Measurements from ENCODE around the gene WDR36. TPM values are rescaled to one million over a fixed set of nuclear protein-coding genes. Genes with fewer than 3 reads are reported as not detected.

WDR36 gene
- total and polyA plus RNA-seq, 5 donors: 4.5 to 14.8 (median 13.5) TPM

DNA sequence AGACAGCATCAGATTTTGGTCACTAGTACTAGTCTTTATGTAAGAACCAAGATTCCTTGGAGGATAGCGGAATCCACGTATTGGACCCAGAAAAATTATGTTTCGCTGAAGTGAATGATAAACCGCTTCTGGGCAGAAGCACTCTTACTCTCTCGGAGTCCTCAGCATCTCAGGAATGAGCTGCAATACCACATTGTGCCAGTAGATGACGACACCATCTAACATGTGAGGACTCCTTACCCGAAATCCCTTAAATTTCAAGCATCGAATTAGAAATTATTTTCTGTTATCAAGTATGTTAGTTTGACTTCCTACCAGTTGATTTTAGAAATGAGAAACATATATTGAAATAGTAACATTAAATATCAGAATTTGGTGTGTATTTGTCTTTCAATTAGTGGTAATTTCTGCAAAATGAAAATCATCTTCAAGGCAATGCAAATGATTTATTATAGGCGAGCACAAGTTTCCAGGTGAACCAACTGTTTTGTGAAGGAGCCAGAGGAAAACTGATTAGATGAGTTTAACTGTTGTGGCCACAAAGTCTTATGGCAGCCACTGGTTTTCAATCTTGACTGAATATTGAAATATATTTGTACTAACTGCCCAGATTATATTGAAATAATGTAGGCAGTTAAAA lies 66.1 kb downstream of the WDR36 start:
- H3K9me3 ChIP-seq (ENCODE audit: control insufficient read depth, low read length): no peaks in the 10 kb centered on the region
- intact Hi-C loops (cut with DNase I): loop anchor here in 3 of 4 donors (2.0 to 5.0 kb wide), 2 partner anchors 121 to 989 kb away; no protein-coding TSS in a partner anchor
- no peak overlapping the region for H3K27ac ChIP-seq (ENCODE audit: low read length)
- ATAC-seq (peak; percentile 61 to 75), DNase-seq (peak in 2 of 3 donors; percentile 46 to 63)
- no peaks in the 10 kb centered on the region for H3K4me1 ChIP-seq (ENCODE audit: control insufficient read depth, insufficient read depth, low read length)
- no peak overlapping the region for H3K4me3 ChIP-seq (ENCODE audit: low read length)
- H3K27me3 ChIP-seq (ENCODE audit: control insufficient read depth, insufficient read depth): no peaks in the 10 kb centered on the region
- 15% methylated on average over 9 of the region's 9 CpGs for WGBS

DNA sequence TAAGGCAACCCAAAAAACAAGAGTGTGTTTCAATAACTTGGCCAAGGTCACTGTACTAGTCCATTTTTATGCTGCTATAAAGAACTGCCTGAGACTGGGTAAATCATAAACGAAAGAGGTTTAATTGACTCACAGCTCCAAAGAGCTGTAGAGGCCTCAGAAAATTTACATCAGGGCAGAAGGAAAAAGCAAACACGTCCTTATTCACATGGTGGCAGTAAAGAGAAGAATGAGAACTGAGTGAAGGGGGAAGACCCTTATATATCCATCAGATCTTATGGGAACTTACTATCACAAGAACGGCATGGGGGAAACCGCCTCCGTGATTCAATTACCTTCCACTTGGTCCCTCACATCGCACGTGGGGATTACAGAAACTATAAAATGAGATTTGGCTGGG lies 67.7 kb downstream of the WDR36 start:
- no peak for DNase-seq
- 64% methylated on average over 7 of the region's 7 CpGs for whole genome bisulfite sequencing
- ATAC-seq: no peak
- Histone ChIP-seq H3K4me3 (ENCODE audit: low read length) (no peak overlapping the region), H3K9me3 (ENCODE audit: control insufficient read depth, low read length) (no peaks in the 10 kb centered on the region), H3K4me1 (ENCODE audit: control insufficient read depth, insufficient read depth, low read length) (no peaks in the 10 kb centered on the region), H3K27ac (ENCODE audit: low read length) (no peak overlapping the region), H3K27me3 (ENCODE audit: control insufficient read depth, insufficient read depth) (no peaks in the 10 kb centered on the region)
- intact Hi-C loops (cut with DNase I): loop anchor here in 3 of 4 donors (2.0 to 5.0 kb wide), 2 partner anchors 119 to 987 kb away; no protein-coding TSS in a partner anchor

DNA sequence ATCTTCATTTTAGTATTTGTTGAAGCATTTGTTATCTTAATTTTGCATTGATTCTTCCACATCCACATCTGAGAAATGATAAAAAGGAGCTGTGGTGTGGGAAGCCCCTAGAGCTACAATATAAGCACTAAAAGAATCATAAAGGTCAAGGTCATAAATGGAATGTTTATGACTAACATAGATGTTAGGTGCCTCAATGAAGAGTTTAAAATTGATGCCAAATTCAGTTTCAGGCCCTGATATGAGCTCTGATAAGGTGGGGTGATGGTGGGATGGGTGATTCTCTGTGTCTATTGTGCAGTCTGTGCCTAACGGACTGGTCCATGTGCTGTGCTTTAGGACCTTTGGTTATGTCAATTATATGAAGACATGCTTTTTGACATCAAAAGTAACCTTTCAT lies 70.9 kb downstream of the WDR36 start:
- no peak for DNase-seq
- 92% methylated on average over 1 of the region's 1 CpG for WGBS
- no peaks in the 10 kb centered on the region for H3K27me3 ChIP-seq (ENCODE audit: control insufficient read depth, insufficient read depth)
- ATAC-seq: no peak
- H3K4me1 ChIP-seq (ENCODE audit: control insufficient read depth, insufficient read depth, low read length): no peaks in the 10 kb centered on the region
- no peak overlapping the region for H3K27ac ChIP-seq (ENCODE audit: low read length)
- intact Hi-C loops (cut with DNase I): no loop called here
- H3K9me3 ChIP-seq (ENCODE audit: control insufficient read depth, low read length): no peaks in the 10 kb centered on the region
- no peak overlapping the region for H3K4me3 ChIP-seq (ENCODE audit: low read length)

DNA sequence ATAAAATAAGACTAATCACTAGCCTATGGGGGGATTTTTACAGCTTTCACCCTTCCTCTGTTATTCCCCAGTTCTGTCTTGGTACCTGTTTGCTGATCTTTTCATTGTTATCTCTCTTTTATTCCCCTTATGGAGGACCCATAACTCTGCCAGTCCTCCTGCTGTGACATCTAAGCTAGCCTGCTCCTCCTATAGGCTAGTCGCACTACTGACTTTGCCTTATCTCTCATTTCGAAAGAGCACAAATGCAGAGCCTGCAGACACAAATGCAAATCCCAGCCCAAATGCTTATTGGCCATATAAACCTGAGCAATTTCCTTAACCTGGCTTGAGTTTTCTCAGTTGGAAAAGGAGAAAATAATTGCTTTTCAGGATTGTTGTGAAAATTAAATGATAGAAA lies 72.9 kb downstream of the WDR36 start:
- no peak for DNase-seq
- ATAC-seq: no peak
- intact Hi-C loops (cut with DNase I): no loop called here

DNA sequence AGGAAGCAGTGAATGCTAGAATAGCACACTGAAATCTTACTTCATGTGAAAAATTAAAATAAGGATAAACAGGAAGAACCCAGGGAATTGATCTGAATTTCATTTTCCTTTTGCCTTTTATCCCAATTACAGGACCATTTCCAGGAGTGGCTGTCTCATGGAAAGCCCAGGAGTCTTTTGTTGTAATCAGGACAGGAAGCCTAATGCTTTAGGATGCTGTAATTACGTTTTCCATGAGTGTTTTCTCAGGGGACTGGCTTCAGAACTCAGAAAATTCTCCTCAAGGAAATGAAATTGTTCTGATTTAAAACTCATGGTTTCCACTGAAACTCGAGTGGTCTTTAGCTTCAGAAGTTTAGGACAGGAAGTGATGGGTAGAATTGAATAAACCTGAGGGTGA lies 75.4 kb downstream of the WDR36 start:
- no peak for DNase-seq
- no peak for ATAC-seq
- no peak overlapping the region for H3K4me3 ChIP-seq (ENCODE audit: low read length)
- WGBS: 40% methylated on average over 2 of the region's 2 CpGs
- H3K27ac ChIP-seq (ENCODE audit: low read length): no peak overlapping the region
- no peaks in the 10 kb centered on the region for H3K9me3 ChIP-seq (ENCODE audit: control insufficient read depth, low read length)
- intact Hi-C loops (cut with DNase I): no loop called here
- H3K27me3 ChIP-seq (ENCODE audit: control insufficient read depth, insufficient read depth): no peaks in the 10 kb centered on the region
- no peaks in the 10 kb centered on the region for H3K4me1 ChIP-seq (ENCODE audit: control insufficient read depth, insufficient read depth, low read length)

More for the DNA sequence above, 72.9 kb downstream of the WDR36 start:
- Histone ChIP-seq H3K27me3 (ENCODE audit: control insufficient read depth, insufficient read depth) (no peaks in the 10 kb centered on the region), H3K4me3 (ENCODE audit: low read length) (no peak overlapping the region), H3K4me1 (ENCODE audit: control insufficient read depth, insufficient read depth, low read length) (no peaks in the 10 kb centered on the region), H3K9me3 (ENCODE audit: control insufficient read depth, low read length) (no peaks in the 10 kb centered on the region), H3K27ac (ENCODE audit: low read length) (no peak overlapping the region)
- WGBS: 92% methylated on average over 2 of the region's 2 CpGs

DNA sequence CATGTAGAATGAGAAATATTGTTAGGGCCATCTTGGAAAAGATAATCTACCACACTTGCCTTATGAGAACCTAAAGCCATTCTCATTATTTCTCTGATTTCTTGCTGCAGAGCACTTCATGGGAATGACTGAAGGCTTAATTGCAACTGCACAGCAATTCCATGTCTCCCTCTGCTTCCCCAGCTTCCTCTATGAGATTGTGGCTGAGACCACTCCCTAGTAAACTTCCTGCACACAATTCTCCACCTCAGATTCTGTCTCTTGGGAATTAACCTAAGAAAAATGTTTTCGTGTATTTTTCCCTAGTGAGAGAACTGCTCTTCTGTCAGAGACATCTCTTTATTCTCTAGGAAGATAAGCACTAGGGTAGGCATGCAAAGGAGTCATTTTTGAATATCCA lies 76.5 kb downstream of the WDR36 start:
- no peaks in the 10 kb centered on the region for H3K9me3 ChIP-seq (ENCODE audit: control insufficient read depth, low read length)
- DNase-seq: no peak
- H3K27me3 ChIP-seq (ENCODE audit: control insufficient read depth, insufficient read depth): no peaks in the 10 kb centered on the region
- no peak overlapping the region for H3K27ac ChIP-seq (ENCODE audit: low read length)
- 0% methylated on average over 1 of the region's 1 CpG for WGBS
- H3K4me3 ChIP-seq (ENCODE audit: low read length): no peak overlapping the region
- no peaks in the 10 kb centered on the region for H3K4me1 ChIP-seq (ENCODE audit: control insufficient read depth, insufficient read depth, low read length)
- no peak for ATAC-seq
- intact Hi-C loops (cut with DNase I): no loop called here

DNA sequence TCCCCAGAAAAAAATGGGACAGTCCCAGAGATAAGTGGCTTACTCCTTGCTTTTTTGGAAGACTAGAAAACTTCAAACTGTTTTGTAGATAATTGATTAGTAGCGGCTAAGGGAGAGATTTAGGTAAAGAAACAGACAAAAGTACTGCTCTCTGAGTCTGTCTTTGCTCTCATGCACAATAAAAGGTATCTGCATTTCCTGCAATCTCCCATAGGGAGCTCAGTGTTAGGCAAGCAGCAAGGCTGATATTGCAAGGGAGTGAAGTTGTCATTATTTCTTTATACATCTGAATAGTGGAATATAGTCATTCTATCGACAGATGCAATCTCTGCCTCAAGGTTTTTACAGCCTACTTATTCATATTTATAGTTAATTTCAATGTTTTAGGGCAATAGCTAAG lies 77.1 kb downstream of the WDR36 start:
- no peaks in the 10 kb centered on the region for H3K9me3 ChIP-seq (ENCODE audit: control insufficient read depth, low read length)
- no peak overlapping the region for H3K4me3 ChIP-seq (ENCODE audit: low read length)
- H3K27ac ChIP-seq (ENCODE audit: low read length): no peak overlapping the region
- ATAC-seq (no peak), DNase-seq (no peak)
- H3K27me3 ChIP-seq (ENCODE audit: control insufficient read depth, insufficient read depth): no peaks in the 10 kb centered on the region
- 59% methylated on average over 2 of the region's 2 CpGs for whole genome bisulfite sequencing
- intact Hi-C loops (cut with DNase I): no loop called here
- no peaks in the 10 kb centered on the region for H3K4me1 ChIP-seq (ENCODE audit: control insufficient read depth, insufficient read depth, low read length)

DNA sequence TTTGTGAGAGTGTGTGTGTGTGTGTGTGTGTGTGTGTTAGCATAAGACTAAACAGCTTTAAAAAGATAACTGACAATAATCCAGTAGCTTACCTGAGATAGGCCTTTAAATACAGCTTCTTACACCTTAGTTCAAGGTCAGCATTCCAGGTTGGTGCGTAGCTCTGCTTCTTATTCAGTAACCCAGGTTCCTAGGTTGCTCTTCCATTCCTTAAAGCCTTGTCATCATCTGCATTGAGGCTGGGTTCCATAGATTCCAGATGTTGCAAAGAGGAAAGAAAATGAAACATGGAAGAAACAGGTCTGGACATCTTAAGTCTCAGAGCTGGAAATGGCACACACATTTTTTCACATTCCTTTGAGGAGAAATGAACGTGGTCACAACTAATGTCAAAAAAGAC lies 78.1 kb downstream of the WDR36 start:
- WGBS: 77% methylated on average over 2 of the region's 2 CpGs
- intact Hi-C loops (cut with DNase I): no loop called here
- H3K9me3 ChIP-seq (ENCODE audit: control insufficient read depth, low read length): no peaks in the 10 kb centered on the region
- ATAC-seq (no peak), DNase-seq (no peak)
- no peaks in the 10 kb centered on the region for H3K4me1 ChIP-seq (ENCODE audit: control insufficient read depth, insufficient read depth, low read length)
- no peak overlapping the region for H3K4me3 ChIP-seq (ENCODE audit: low read length)
- H3K27me3 ChIP-seq (ENCODE audit: control insufficient read depth, insufficient read depth): no peaks in the 10 kb centered on the region
- H3K27ac ChIP-seq (ENCODE audit: low read length): no peak overlapping the region

DNA sequence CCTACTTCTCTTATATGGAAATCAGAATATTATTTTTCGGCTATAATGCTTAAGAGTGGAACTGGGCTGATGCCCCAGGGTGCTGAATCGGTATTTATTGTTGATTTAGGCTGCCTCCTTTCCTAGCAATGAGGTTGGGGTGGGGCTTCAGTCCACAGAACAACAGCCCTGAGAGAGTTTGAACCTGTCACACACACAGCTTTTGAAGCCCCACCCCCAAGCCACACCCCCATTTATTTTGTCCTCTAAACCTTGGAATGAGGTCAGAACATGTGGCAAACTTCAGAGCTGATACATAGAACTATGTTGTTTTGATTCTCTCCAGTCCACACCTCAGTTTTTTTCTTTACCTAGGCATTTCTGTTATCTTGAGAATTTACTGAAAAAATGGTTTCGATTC lies 80.4 kb downstream of the WDR36 start:
- Histone ChIP-seq H3K27me3 (ENCODE audit: control insufficient read depth, insufficient read depth) (no peaks in the 10 kb centered on the region), H3K27ac (ENCODE audit: low read length) (no peak overlapping the region), H3K4me1 (ENCODE audit: control insufficient read depth, insufficient read depth, low read length) (no peaks in the 10 kb centered on the region), H3K4me3 (ENCODE audit: low read length) (no peak overlapping the region), H3K9me3 (ENCODE audit: control insufficient read depth, low read length) (no peaks in the 10 kb centered on the region)
- intact Hi-C loops (cut with DNase I): no loop called here
- 73% methylated on average over 3 of the region's 3 CpGs for WGBS
- no peak for DNase-seq
- no peak for ATAC-seq

DNA sequence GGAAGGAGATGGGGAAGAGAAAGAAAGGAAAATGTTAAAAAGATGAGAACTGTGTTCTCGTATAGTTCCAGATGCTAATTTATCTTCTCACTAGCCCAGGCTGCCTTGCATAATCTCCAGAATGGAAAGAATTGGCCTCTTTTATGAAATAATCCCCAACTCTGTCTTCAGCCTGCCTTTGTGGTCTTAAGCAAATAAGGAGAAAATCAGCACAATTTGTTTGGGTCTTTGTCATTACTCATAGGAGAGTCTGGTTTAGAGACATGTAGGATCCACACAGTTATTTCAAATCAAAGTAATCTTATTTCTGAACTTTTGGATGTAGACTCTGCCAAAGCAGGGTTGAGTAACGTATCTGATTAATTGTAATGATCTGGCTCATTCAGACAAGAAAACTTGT lies 81.3 kb downstream of the WDR36 start:
- Histone ChIP-seq H3K27ac (ENCODE audit: low read length) (no peak overlapping the region), H3K4me1 (ENCODE audit: control insufficient read depth, insufficient read depth, low read length) (no peaks in the 10 kb centered on the region), H3K27me3 (ENCODE audit: control insufficient read depth, insufficient read depth) (no peaks in the 10 kb centered on the region), H3K4me3 (ENCODE audit: low read length) (no peak overlapping the region), H3K9me3 (ENCODE audit: control insufficient read depth, low read length) (no peaks in the 10 kb centered on the region)
- ATAC-seq: no peak
- WGBS: 64% methylated on average over 2 of the region's 2 CpGs
- intact Hi-C loops (cut with DNase I): no loop called here
- no peak for DNase-seq

Measured in right cardiac atrium (tissue), 5 donors.